A673 (cell line): ENCODE measurements around the gene P3H4.

Experiments
- EZH2 ChIP-seq: fragments of 200-600 bp; sonication (generic); IDR thresholded peaks from 2 replicates; pipeline ENCODE4 v1.6.1; 2017; ENCODE audit warnings: borderline replicate concordance, low read depth, mild to moderate bottlenecking, mixed read lengths, antibody characterized with exemption, low read length; ENCODE audit not compliant: poor library complexity, severe bottlenecking
- TF ChIP-seq, protein P1 (sequence below): fragments of 300-800, 200-600 bp; sonication (generic); conservative IDR thresholded peaks from 2 replicates; pipeline ENCODE4 v1.5.1; 2017; ENCODE audit warnings: low read depth, mild to moderate bottlenecking, antibody characterized with exemption, low read length, moderate library complexity, mixed read lengths

DNA sequence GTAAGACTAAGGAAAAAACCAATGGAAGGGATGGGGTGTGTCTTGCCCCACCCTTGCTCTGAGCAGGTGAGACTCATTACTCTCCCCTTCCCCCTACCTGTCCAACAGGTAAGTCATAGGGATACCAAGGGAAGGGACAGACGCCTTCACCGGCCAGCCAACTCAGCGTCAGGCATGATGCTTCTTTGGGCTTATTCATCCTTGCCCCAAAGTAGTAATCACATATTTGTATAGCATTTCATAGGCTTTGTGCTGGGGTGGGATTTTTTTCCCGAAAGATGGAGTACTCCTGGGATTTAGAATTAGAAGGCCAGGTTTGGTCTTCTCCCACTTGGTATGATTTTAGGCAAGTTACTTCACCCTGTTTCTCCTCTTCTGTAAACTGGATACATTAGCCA, 24.7 kb downstream of the P3H4 start:
- TF ChIP-seq, protein P1, sequence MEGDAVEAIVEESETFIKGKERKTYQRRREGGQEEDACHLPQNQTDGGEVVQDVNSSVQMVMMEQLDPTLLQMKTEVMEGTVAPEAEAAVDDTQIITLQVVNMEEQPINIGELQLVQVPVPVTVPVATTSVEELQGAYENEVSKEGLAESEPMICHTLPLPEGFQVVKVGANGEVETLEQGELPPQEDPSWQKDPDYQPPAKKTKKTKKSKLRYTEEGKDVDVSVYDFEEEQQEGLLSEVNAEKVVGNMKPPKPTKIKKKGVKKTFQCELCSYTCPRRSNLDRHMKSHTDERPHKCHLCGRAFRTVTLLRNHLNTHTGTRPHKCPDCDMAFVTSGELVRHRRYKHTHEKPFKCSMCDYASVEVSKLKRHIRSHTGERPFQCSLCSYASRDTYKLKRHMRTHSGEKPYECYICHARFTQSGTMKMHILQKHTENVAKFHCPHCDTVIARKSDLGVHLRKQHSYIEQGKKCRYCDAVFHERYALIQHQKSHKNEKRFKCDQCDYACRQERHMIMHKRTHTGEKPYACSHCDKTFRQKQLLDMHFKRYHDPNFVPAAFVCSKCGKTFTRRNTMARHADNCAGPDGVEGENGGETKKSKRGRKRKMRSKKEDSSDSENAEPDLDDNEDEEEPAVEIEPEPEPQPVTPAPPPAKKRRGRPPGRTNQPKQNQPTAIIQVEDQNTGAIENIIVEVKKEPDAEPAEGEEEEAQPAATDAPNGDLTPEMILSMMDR = no peak
- no peak for TF ChIP-seq EZH2
